GM19324 (cell line): ENCODE results near the gene WDR77.

Source experiments
- ATAC-seq: cut with Tn5 transposase; IDR thresholded peaks from one replicate; pipeline ENCODE4 v1.9.1; 2021; ENCODE audit warnings: mild to moderate bottlenecking, moderate library complexity; ENCODE audit not compliant: unreplicated experiment, low FRiP score

Gene WDR77

DNA sequence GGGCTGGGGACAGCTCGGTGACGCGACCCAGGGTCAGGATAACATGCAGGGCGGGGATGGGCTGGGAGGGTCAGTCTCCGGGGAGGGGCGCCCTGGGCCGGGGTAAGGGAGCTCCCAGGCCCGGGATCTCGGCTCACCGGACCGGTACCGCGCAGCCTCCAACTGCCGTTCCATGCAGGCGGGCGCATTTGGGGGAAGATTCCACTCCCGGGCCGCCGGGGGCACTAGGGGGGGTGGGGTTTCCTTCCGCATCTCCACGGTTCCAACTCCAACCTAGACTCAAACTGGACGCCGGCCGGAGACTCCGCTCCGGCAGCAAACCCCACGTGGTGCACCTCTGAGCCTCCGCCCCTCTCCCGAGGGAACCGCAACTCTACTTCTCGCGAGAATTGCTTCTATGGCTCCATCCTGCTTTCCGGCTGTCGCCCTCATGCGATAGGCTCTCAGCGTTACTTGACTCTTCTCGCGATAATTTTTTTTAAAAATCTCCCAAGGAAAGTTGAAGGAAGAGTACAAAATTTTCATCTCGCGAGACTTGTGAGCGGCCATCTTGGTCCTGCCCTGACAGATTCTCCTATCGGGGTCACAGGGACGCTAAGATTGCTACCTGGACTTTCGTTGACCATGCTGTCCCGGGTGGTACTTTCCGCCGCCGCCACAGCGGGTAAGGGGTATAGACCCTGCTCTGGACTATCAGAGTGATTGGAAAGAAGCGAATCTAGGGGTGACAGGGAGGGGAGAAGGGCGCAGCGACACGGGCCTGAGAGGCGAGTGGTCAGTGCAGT, at the start of gene WDR77, which contains the start of gene ATP5PB:
Gene WDR77 (minus strand): TSS at position 339 of the 785 bp plus-strand sequence. CDS start 87 bp downstream, at position 252.
Gene ATP5PB (plus strand): TSS at position 547 of the 785 bp plus-strand sequence. CDS start 78 bp downstream, at position 625.
- ATAC-seq: peak; percentile 97

DNA sequence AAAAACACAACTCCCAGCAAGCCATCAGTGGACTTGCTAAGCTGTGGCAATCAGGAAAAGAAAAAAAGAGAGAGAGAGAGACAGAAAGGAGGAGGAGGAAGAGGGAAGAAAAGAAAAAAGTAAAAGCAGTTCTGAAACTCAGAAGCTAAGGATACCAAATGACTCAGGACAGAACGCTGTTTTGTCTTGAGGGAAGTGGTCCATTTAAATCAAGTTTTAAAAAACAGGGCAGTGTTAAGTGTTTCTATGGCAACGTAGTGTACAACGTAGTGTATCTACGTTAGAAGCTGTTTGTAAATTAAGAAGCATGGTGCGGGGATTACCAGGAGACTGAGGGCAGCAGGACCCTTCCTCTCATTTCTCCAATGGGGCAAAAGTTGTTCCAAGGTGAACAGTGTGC, 48.5 kb upstream of the WDR77 start:
- no peak for ATAC-seq

DNA sequence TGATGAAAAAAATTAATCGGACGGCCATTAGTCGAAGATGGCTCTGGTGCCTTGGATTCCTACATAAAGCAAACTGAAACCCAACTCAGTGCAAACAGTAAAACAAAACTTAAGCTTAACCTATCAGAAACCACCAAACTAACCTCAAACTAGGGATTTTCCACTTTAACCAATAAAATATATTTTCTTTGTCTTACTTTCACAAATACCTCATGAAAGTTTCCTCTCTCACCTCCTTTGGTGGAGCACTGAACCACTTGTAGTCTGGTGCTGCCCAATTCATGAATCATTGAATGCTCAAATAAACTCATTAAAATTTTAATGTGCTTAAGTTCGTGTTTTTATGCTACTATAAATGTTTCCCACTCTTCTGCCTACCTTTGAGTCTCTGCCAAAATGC, 47.3 kb upstream of the WDR77 start:
- no peak for ATAC-seq

DNA sequence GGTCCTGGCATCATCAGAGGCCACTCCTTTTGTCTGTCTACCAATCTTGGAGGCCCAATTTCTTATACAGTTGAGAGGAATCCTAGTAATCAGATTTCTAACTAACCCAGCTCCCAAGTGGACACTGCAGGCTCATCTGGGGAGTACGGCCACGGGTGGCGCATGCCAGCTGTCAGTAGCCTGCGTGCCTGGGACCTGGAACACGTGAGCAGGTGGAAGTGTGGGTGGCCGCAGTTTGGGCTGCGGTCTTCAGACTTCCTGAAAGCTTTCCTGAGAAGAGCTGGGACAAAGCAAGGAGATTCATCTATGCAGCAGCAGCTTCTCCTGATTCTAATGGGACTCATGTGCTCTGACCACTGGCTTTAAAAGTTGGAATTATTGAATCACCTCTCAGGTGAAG, 42.0 kb upstream of the WDR77 start:
- no peak for ATAC-seq

DNA sequence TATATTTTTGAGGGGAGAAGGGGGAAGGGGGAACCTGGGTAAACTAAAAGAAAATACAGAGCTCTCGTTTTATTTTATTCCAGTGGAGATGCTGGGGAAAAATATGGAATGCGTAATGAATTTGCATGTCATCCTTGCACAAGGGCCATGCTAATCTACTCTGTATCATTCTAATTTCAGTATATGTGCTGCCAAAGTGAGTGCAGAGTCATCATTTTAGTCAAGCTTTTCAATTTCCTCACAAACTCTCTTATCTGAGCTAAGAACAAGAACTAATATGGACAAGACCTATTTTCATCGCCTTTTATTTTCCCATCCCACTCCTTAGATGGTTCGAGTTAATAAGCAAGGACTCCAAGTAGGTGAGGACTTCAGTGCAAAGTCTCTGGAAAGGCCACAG, 41.2 kb upstream of the WDR77 start:
- no peak for ATAC-seq

DNA sequence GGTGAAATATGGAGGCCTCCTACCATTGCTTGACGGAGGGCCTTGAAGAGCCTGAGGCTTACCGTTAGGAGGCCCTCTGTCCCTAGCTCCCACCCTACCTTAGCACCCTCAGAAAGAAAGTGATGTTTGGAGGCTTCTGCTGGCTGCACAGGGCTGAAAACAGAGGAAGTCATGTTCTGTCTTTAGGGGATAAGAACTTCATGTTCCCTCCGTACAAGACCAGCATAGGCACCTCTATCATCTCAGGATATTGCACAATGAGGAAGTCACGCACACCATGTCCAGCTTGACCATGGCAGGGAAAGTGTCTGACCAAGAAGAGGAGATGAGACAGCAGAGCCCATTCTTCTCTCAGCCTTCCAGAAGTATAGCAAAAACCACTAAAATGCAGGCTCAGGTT, 40.5 kb upstream of the WDR77 start:
- ATAC-seq: no peak

DNA sequence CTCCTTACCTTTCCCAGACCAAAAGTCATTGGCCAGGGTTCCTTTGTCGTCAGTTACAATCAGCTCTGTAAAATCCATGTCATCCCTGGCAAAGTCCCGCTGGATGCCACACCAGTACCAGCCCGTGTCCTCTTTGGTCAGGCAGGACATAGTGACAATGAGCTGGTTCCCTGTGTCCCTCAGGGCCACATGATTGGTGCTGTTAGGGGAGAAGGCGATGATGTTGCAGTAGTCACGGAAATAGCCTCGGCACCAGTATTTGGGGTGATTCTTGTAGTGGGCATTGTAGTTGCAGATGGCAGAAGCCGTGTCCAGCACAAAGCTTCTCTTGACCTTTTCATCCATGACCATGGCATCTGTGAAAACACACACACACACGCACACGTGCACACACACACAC, 39.6 kb upstream of the WDR77 start:
- no peak for ATAC-seq

DNA sequence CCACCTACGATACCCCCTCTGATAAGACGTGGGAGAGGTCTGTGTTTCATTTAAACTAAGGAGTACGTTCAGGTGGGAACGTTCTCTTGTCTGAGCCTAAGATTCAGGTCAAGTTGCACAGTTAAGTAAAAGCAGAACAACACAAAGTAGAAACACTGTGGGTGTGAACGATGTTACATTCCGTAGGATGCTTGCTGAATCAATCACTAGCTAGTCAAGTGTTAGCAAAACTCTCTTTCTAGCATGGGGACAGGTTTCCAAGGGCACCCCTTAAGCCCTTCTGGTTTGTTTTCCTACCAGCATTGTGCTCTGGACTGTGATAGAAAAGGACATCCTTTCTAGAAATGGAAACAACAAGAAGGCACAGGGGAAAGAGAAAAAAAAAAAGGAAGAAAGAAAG, 38.1 kb upstream of the WDR77 start:
- ATAC-seq: no peak

DNA sequence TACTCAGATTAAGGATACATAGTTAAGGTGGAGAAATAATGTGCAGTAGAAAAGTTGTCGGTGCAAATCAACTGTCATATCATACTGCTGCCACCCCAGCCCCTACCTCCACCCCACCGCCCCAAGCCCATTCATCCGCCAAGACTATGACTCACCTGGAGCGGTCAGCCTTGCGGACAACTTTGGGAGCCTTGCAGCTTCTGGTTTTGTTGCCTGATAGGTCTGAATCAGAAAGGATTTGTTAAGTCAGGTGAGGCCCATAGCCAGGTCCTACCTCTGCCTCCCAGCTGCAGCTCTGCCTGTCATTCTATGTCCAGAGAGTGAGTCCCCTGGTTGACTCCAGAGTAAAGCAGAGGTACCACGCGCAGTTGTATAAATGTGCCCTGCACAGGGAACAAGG, 37.4 kb upstream of the WDR77 start:
- no peak for ATAC-seq

DNA sequence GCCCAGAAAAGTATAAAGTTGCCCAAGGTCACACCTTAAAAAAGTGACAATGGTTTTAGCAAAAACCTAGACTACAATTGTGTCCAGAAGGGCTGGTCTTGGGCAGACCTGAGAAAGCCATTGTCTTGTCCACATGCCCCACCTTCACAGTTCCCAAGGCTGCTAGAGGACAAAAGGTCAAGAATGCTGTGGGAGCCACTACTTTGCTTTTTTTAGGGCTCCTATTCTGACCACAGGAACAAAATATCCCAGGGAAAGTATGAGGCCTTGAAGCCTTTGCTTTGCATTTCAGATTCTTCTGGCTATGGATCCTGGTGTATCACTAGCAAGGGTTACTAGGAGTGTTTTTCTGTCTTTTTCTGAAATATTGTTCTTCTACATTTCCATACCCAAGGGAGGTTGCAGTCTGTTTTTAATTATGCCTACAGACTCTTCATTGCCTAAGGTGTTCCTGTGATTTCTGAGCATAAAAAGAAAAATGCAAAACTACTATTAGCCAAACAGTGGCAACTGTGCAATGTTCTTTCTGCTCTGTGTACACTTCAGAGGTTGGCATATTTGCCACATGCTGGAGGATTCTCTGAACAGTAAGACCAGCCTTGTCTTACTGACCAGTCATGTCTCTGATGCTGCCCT, 35.5 kb upstream of the WDR77 start:
- ATAC-seq: no peak

DNA sequence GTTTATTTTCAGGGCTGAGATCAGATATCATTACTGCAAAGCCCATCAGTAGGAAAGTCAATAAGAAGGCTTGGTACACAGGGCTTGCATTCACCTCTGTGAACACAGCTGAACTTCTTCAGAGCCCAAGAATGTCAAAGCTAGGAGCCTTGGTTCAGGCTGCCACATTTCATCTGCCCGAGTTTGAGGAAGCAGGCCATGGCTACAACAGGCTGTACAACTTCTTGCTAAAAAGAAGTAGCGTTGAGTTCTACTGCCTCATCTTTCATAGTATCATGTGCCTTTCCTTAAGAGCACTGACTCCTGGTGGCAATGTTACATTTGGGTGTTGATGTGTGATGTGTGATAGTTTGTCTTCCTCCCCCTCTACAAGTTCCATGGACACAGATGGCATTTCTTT, 34.8 kb upstream of the WDR77 start:
- no peak for ATAC-seq

DNA sequence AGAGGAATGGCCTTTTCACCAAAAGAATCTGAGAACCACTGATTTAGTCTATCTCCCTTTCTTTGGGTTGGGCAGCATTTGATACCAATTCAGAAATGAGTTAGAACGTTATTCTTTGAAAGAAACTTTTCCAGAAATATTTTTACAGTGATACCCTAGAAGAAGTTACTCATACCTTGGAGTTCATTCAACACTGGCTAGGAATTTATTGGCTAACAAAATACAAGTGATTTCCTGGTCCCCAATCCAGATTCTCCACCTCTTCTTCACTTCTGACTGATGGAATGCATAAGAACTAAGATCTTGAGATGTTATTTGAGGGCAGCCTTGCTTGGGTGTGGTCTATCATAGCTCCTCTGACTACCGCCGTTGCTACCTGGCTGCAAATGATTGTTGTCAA, 34.1 kb upstream of the WDR77 start:
- ATAC-seq: no peak

DNA sequence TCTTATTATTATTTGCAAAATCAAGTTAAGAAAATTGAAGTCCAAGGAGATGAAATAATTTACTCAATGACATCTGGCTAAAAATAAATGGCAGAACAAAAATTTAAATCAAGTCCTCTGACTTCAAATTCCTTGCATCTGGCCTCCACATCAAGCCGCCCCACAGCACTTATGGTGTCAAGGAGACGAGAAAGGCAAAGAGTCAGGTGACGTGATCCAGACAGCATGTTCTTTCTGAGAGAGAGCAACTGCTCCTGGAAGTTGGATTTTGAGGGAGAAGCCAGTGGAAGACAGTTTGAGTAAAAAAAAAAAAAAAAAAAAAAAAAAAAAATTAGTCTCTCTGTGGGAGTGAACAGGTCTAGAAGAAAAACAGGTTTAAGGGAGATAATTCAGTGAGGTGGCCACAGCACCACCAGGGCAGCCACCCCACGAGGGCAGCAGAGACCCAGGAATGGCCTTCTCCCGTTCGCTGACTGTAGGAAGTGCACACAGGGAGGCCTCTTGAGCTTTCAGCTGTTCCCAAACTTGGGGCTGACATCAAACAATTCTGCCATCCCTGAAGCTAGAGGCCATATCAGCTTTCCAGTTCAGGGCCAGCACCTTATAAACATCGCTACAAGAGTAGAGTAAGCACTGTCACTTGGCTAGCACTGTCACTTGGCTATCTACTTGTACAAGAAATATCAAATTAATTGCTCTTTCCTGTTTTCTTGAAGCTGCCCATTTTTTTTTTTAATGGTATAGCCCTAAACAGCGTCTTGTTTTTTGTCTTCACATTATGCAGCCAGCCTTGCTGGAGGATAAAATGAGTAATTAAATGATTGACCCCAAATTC, 32.5 kb upstream of the WDR77 start:
- no peak for ATAC-seq

DNA sequence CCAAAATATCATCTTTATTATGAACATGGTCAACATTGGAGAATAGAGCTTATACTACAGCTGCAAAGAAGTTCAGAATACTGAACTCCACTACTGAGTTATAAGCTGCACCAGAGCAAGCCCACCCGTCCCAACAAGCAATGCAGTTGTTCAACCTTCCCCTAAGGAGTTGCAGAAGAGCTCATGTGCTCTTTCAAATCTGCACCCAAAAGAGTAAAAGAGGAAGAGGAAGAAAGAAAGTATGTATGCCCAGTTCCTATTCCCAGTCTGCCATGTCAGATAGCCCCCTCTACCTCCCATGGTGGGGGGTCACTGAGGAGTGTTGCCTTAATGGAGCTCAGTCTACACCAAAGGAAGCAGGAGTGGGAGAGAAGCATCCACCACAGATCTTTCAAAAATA, 31.6 kb upstream of the WDR77 start:
- no peak for ATAC-seq

DNA sequence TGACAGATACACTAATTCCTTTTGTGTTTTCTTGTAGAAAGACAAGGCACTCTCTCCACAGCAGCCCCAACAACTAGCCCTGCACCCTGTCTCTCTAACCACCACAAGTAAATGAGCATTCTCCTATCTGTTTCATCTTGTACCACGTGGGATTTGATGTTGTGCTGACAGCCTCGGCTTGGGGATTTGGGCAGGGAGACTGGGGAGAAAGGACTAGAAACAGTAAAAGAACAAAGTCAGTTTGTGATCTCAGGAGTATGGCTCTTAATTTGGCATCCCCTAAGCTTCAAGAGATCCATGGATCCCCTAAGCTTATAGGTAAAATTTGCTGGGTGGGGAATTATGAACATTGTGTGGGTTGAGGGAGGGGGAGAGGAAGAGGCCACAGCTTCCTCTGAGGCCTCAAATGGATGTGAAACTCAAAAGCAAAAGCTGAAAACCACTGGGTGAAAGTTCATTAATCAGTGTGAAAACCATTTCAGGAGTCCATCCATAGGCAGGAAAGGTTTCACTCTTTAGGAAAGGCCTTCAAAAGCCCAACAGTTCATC, 27.8 kb upstream of the WDR77 start:
- ATAC-seq: peak; percentile 74

DNA sequence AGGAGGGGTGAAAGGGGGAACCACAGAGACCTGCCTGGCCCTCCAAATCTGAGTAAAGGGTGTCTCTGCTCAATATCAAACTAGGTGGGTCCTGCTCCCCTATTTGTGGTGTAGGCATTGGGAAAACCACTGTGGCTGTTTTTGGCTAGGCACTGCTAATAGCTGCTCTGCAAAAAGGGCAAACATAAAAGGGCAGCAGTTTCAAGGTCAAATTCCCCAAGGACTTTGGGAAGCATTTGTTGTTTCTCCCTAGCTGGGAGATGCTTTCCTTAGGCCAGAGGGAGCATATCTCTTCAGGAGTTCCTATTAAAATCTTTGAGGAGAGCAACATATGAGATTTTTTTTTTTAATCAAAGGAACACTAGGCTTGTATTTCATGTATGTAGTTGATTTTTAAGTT, 27.2 kb upstream of the WDR77 start:
- ATAC-seq: no peak

DNA sequence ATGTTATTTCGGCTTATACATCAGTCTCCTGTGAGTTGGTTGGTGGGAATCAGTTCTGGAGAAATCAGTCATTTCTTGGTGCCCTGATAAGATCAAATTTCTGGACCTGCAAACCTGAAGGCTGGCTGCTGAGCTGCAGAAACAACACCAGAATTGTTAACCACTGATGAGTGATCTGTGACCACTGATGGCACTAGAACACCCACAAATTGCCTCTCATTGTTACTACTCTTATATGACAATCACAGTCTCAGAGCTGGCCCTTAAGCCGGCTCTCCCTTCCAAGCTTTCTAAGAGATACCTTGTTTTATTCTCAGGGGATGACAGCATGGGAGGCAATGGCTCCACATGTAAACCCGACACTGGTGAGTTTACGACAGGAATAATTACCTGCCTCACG, 26.6 kb upstream of the WDR77 start:
- no peak for ATAC-seq

DNA sequence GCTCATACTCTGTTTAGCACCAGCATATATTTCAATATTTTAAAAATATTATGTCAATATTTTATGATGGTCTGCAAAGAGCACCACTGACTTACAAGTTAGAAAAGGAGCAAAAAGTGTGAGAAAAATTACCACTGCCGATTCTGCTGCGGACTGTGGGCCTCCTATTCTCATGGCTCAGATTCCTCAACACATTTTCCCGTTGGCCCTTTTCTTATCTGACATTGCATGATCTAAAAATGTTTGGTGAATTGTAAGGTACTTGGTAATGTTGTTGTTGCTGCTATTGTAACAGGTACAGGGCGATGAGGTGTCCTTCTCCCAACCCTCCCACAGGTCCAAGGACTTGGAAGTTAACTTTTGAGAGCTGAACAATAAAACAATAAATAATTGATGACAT, 25.5 kb upstream of the WDR77 start:
- ATAC-seq: no peak

DNA sequence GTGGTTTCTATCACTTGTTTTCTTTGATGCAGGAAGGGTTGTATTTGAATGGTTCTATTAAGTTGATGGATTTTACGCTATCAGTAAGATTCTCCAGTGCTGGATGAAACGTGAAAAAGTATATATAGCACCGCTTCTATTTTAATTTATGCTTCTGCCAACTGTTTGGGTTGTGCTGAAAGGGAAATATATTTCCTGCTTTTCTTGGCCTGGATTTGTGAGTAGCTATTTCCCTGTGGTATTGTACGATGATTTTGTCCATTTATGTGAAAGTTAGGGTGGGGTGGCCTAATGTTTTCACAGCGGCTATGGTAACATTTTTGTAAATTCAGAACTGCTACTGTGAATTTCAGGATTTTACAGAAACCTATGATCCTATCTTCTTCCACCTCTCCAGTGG, 25.1 kb upstream of the WDR77 start:
- ATAC-seq: no peak

DNA sequence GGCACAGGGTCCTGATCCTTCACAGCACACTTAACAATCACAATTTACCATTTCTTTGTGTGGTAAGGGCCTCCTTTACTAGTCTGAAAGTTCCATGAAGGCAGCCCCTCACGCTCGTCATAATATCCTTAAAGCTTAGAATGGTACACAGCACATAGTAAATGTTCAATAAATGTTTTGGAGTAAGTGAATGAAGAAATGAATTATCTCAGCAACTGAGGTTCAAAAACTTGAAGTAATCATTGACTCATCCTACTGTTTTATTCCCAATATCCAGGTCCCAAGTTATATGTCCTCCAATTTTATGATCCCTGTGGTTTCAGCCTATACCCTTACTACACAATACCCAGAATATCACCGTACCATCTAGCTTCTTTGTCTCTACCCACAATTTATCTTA, 22.5 kb upstream of the WDR77 start:
- no peak for ATAC-seq

DNA sequence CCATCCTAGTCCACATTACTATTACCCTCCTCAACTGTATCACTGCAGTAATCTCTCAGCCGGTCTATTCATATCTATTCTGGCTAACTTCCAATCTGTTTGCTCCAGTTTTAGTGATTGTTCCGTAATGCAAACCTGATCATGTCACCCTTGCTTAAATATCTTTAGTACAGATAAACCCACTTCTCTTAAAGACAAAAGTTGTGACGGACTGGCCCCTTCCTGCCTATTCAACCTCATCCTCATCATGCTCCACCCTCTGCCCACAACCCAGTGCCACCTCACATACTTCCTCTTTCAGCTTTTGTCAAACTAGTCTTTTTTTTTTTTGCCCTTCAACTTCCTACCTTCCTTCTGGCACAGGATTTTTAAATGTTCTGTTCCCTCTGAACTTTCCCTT, 22.0 kb upstream of the WDR77 start:
- peak; percentile 71 for ATAC-seq
